HCT116 (cell line): ENCODE data around the gene CTNND2. TPM values are rescaled to one million over a fixed set of nuclear protein-coding genes. Genes with fewer than 3 reads are reported as not detected.

Experiments used
- ATAC-seq: fragments of 200-7000 bp; cut with Tn5 transposase; 2 replicates; pipeline ENCODE4 v1.9.1; 2020; ENCODE audit warnings: mild to moderate bottlenecking, moderate library complexity
- BruUV-seq: library from RNA; stranded (reverse); fragments of 400-500 nt; replicated peaks from 2 replicates; lab custom pipeline; 2021; lab: Mats Ljungman, UMichigan
- CTCF ChIA-PET: fragments of 300-600 bp; sonication (Branson Sonifier 250); formaldehyde crosslinking; loops from one replicate; lab custom pipeline; 2021; ENCODE audit warnings: antibody characterized with exemption; lab: Charles Lee
- POLR2A ChIA-PET: fragments of 300-600, 350-600 bp; sonication (Branson Sonifier 250); formaldehyde crosslinking; loops from one replicate; lab custom pipeline; 2021; ENCODE audit warnings: antibody characterized with exemption; lab: Charles Lee
- RAD21 ChIA-PET, 2 experiments: fragments of 300-600 bp; sonication (Branson Sonifier 250); formaldehyde crosslinking; loops; one replicate each; lab custom pipeline; 2023; ENCODE audit warnings: low total read pairs in 2 of 2; ENCODE audit not compliant: uncharacterized antibody in 2 of 2, unreplicated experiment in 2 of 2, low non-redundant PET in 1 of 2; lab: Charles Lee
- DNase-seq: peaks from one replicate; pipeline ENCODE4 v3.0.0-alpha.2; 2010; ENCODE audit warnings: low read depth, low spot score
- H2AFZ ChIP-seq: fragments of 200-600 bp; shearing (Covaris generic), sonication (generic); 2 replicates; pipeline ENCODE4 v1.6.1; 2017; ENCODE audit warnings: low read depth, mixed run types, mixed read lengths, antibody characterized with exemption, low read length; ENCODE audit not compliant: poor library complexity, severe bottlenecking
- H3K27ac ChIP-seq: 2 replicates; pipeline ENCODE4 v1.5.1; 2012; ENCODE audit warnings: low read depth, low read length
- H3K27me3 ChIP-seq: fragments of 200-600 bp; sonication (generic); 2 replicates; pipeline ENCODE4 v1.6.1; 2016; ENCODE audit warnings: mixed run types, low read length, mixed read lengths; ENCODE audit not compliant: insufficient read depth
- H3K36me3 ChIP-seq, 2 experiments: fragments of 200-500 bp in 1 of 2; fragments of 200-600 bp in 1 of 2; sonication (Bioruptor generic) in 1 of 2; sonication (generic) in 1 of 2; 2 replicates each; pipeline versions ENCODE4 v1.5.1 to v1.6.1; 2014 to 2016; ENCODE audit warnings: low read length in 2 of 2, inconsistent platforms in 1 of 2, mixed read lengths in 1 of 2, mixed run types in 1 of 2; ENCODE audit not compliant: insufficient read depth in 2 of 2, control insufficient read depth in 1 of 2
- H3K4me1 ChIP-seq, 2 experiments: fragments of 200-600 bp in 1 of 2; sonication (generic) in 1 of 2; 2 replicates each; pipeline versions ENCODE4 v1.5.1 to v1.6.1; 2012 to 2017; ENCODE audit warnings: low read length in 2 of 2, inconsistent platforms in 1 of 2, mild to moderate bottlenecking in 1 of 2, mixed read lengths in 1 of 2, mixed run types in 1 of 2, moderate library complexity in 1 of 2; ENCODE audit not compliant: insufficient read depth in 2 of 2, control insufficient read depth in 1 of 2
- H3K4me2 ChIP-seq: fragments of 200-600 bp; sonication (generic); 2 replicates; pipeline ENCODE4 v1.6.1; 2017; ENCODE audit warnings: mixed run types, low read length, mixed read lengths
- H3K4me3 ChIP-seq, 2 experiments: fragments of 200-600 bp in 1 of 2; sonication (generic) in 1 of 2; replicated peaks in 1 of 2; 2 replicates each; pipeline ENCODE4 v1.5.1; 2011 to 2016; ENCODE audit warnings: low read length in 2 of 2, control low read depth in 1 of 2, low read depth in 1 of 2, mild to moderate bottlenecking in 1 of 2, mixed read lengths in 1 of 2, mixed run types in 1 of 2
- H3K79me2 ChIP-seq: fragments of 200-600 bp; sonication (generic); 2 replicates; pipeline ENCODE4 v1.6.1; 2017; ENCODE audit warnings: mild to moderate bottlenecking, mixed run types, low read length, moderate library complexity, mixed read lengths; ENCODE audit not compliant: insufficient read depth
- H3K9ac ChIP-seq: fragments of 200-600 bp; sonication (generic); 2 replicates; pipeline ENCODE4 v1.6.1; 2016; ENCODE audit warnings: low read length, mixed read lengths
- H3K9me2 ChIP-seq: fragments of 200-600 bp; sonication (generic), shearing (Covaris generic); 2 replicates; pipeline ENCODE4 v1.6.1; 2017; ENCODE audit warnings: mixed run types, mild to moderate bottlenecking, moderate library complexity; ENCODE audit not compliant: insufficient read depth
- H3K9me3 ChIP-seq, 2 experiments: fragments of 200-500 bp in 1 of 2; fragments of 200-600 bp in 1 of 2; sonication (Bioruptor generic) in 1 of 2; sonication (generic) in 1 of 2; 2 replicates each; pipeline ENCODE4 v1.6.1; 2014 to 2017; ENCODE audit warnings: low read length in 2 of 2, mixed read lengths in 2 of 2, inconsistent platforms in 1 of 2, low read depth in 1 of 2, mild to moderate bottlenecking in 1 of 2, mixed run types in 1 of 2, moderate library complexity in 1 of 2; ENCODE audit not compliant: control insufficient read depth in 1 of 2, insufficient read depth in 1 of 2
- H4K20me1 ChIP-seq: fragments of 200-600 bp; sonication (generic), shearing (Covaris generic); 2 replicates; pipeline ENCODE4 v1.6.1; 2017; ENCODE audit warnings: mixed run types, mild to moderate bottlenecking, moderate library complexity; ENCODE audit not compliant: insufficient read depth
- CBX3 ChIP-seq: IDR thresholded peaks from 2 replicates; pipeline ENCODE4 v1.6.1; 2012; ENCODE audit warnings: low read depth
- CEBPB ChIP-seq: IDR thresholded peaks from 2 replicates; pipeline ENCODE4 v1.6.1; 2012; ENCODE audit warnings: low read depth
- ELF1 ChIP-seq: IDR thresholded peaks from 2 replicates; pipeline ENCODE4 v1.6.1; 2012; ENCODE audit warnings: low read depth, borderline replicate concordance
- EZH2 ChIP-seq: fragments of 200-600 bp; sonication (generic); IDR thresholded peaks from 2 replicates; pipeline ENCODE4 v1.6.1; 2017; ENCODE audit warnings: antibody characterized with exemption, mixed run types
- EZH2phosphoT487 ChIP-seq: fragments of 200-600 bp; IDR thresholded peaks from 2 replicates; pipeline ENCODE4 v1.6.1; 2018; ENCODE audit warnings: antibody characterized with exemption, borderline replicate concordance
- FOSL1 ChIP-seq: IDR thresholded peaks from 2 replicates; pipeline ENCODE4 v1.6.1; 2012; ENCODE audit warnings: low read depth
- POLR2A ChIP-seq: IDR thresholded peaks from 2 replicates; pipeline ENCODE4 v1.7.0; 2011; ENCODE audit warnings: borderline replicate concordance; ENCODE audit not compliant: insufficient read depth, insufficient read length; ENCODE audit errors: extremely low read depth
- POLR2AphosphoS5 ChIP-seq: IDR thresholded peaks from 2 replicates; pipeline ENCODE4 v1.6.1; 2011; ENCODE audit warnings: mild to moderate bottlenecking, low read depth, low read length, moderate library complexity
- RAD21 ChIP-seq: IDR thresholded peaks from 2 replicates; pipeline ENCODE4 v1.6.1; 2012; ENCODE audit warnings: low read depth, mild to moderate bottlenecking
- SIN3A ChIP-seq: IDR thresholded peaks from 2 replicates; pipeline ENCODE4 v1.6.1; 2012; ENCODE audit warnings: low read depth
- SP1 ChIP-seq: IDR thresholded peaks from 2 replicates; pipeline ENCODE4 v1.6.1; 2012; ENCODE audit warnings: low read depth
- SRF ChIP-seq: IDR thresholded peaks from 2 replicates; pipeline ENCODE4 v1.6.1; 2012; ENCODE audit warnings: low read depth
- TCF7L2 ChIP-seq: IDR thresholded peaks from 2 replicates; pipeline ENCODE4 v1.7.0; 2011; ENCODE audit warnings: borderline replicate concordance, inconsistent platforms; ENCODE audit not compliant: insufficient read depth, insufficient read length; ENCODE audit errors: extremely low read depth
- YY1 ChIP-seq: IDR thresholded peaks from 2 replicates; pipeline ENCODE4 v1.6.1; 2011; ENCODE audit warnings: low read length, low read depth, moderate library complexity, mild to moderate bottlenecking; ENCODE audit not compliant: insufficient replicate concordance; ENCODE audit errors: extremely low read depth
- ZFX ChIP-seq: fragments of 450-650 bp; IDR thresholded peaks from 2 replicates; pipeline ENCODE4 v1.6.1; 2017
- ZNF274 ChIP-seq: fragments of 200-500 bp; sonication (Bioruptor generic); IDR thresholded peaks from 2 replicates; pipeline ENCODE4 v1.6.1; 2014; ENCODE audit warnings: mild to moderate bottlenecking, low read depth, low read length, inconsistent platforms
- intact Hi-C: fragments of 100-400 bp; cut with micrococcal nuclease; formaldehyde crosslinking; loops from 2 replicates; pipeline ENCODE4 v1.10.0; 2022
- total RNA-seq: library from RNA; stranded (reverse); gene quantifications from one replicate; pipeline ENCODE4 v1.2.1, GENCODE V29; 2021; ENCODE audit not compliant: unreplicated experiment
- TF ChIP-seq, protein P1 (sequence below): IDR thresholded peaks from 2 replicates; pipeline ENCODE4 v1.6.1; 2012
- TF ChIP-seq, protein P2 (sequence below), 3 experiments: fragments of 200-600 bp in 1 of 3; sonication (generic) in 1 of 3; IDR thresholded peaks in 2 of 3; conservative IDR thresholded peaks in 1 of 3; 2 replicates each; pipeline ENCODE4 v1.5.1; 2012 to 2017; ENCODE audit warnings: low read depth in 2 of 3, low read length in 2 of 3, antibody characterized with exemption in 1 of 3, borderline replicate concordance in 1 of 3, control low read depth in 1 of 3, mild to moderate bottlenecking in 1 of 3, mixed read lengths in 1 of 3, mixed run types in 1 of 3, moderate library complexity in 1 of 3; ENCODE audit not compliant: insufficient read depth in 1 of 3
- TF ChIP-seq, protein P3 (sequence below): IDR thresholded peaks from 2 replicates; pipeline ENCODE4 v1.6.1; 2012; ENCODE audit warnings: low read depth
- TF ChIP-seq, protein P4 (sequence below): IDR thresholded peaks from 2 replicates; pipeline ENCODE4 v1.6.1; 2011; ENCODE audit warnings: mild to moderate bottlenecking, low read length, moderate library complexity; ENCODE audit not compliant: insufficient replicate concordance; ENCODE audit errors: extremely low read depth

Gene CTNND2
- total RNA-seq, 1 experiment from 2014 or later, result not detected

DNA sequence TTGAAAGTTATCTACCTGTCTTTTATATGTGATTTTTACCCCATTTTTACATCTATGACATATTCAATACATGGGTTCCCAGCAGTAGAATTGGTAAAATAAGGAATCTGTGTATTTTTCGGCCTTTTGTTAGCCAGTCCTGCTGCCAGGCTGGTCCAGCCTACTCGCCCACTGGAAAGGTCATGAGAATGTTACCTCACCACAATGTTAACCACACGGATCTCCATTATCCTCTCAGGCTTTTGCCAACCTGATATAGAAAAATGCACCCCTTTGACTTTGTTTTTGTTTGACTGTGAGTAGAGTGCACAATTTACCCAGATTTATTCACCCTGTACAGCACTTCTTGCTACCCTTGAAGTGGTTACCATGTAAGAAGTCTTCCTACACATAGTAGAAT is 167.2 kb downstream of the CTNND2 start:
- intact Hi-C loops, result no loop called here
- CTCF ChIA-PET, result no interaction called here
- Histone ChIP-seq H3K9ac (no peak overlapping the region), H3K9me3 (peaks cover 10 to 25% of the 10 kb centered on the region in 2 experiments; a peak in 2 of 4 replicates), H2AFZ (no peak overlapping the region), H3K27me3 (no peaks in the 10 kb centered on the region), H3K4me3 (no peak overlapping the region)
- POLR2A ChIA-PET, result no interaction called here
- TF ChIP-seq CEBPB (no peak), POLR2A (no peak), EZH2phosphoT487 (no peak), TCF7L2 (no peak), SRF (no peak), ZFX (no peak), ELF1 (no peak), POLR2AphosphoS5 (no peak), SIN3A (no peak), SP1 (no peak), FOSL1 (no peak), ZNF274 (no peak), CBX3 (no peak), EZH2 (no peak), YY1 (no peak), RAD21 (no peak)
- TF ChIP-seq, protein P1, sequence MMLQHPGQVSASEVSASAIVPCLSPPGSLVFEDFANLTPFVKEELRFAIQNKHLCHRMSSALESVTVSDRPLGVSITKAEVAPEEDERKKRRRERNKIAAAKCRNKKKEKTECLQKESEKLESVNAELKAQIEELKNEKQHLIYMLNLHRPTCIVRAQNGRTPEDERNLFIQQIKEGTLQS, result no peak
- TF ChIP-seq, protein P2, sequence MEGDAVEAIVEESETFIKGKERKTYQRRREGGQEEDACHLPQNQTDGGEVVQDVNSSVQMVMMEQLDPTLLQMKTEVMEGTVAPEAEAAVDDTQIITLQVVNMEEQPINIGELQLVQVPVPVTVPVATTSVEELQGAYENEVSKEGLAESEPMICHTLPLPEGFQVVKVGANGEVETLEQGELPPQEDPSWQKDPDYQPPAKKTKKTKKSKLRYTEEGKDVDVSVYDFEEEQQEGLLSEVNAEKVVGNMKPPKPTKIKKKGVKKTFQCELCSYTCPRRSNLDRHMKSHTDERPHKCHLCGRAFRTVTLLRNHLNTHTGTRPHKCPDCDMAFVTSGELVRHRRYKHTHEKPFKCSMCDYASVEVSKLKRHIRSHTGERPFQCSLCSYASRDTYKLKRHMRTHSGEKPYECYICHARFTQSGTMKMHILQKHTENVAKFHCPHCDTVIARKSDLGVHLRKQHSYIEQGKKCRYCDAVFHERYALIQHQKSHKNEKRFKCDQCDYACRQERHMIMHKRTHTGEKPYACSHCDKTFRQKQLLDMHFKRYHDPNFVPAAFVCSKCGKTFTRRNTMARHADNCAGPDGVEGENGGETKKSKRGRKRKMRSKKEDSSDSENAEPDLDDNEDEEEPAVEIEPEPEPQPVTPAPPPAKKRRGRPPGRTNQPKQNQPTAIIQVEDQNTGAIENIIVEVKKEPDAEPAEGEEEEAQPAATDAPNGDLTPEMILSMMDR (IDR thresholded peaks at IDR 0.05 in 2 of 3, conservative IDR thresholded peaks at IDR 0.05 in 1 of 3; ENCODE audit: borderline replicate concordance in 1 of 3, insufficient read depth in 1 of 3, low read depth in 2 of 3, low read length in 2 of 3), result no peak
- TF ChIP-seq, protein P3, sequence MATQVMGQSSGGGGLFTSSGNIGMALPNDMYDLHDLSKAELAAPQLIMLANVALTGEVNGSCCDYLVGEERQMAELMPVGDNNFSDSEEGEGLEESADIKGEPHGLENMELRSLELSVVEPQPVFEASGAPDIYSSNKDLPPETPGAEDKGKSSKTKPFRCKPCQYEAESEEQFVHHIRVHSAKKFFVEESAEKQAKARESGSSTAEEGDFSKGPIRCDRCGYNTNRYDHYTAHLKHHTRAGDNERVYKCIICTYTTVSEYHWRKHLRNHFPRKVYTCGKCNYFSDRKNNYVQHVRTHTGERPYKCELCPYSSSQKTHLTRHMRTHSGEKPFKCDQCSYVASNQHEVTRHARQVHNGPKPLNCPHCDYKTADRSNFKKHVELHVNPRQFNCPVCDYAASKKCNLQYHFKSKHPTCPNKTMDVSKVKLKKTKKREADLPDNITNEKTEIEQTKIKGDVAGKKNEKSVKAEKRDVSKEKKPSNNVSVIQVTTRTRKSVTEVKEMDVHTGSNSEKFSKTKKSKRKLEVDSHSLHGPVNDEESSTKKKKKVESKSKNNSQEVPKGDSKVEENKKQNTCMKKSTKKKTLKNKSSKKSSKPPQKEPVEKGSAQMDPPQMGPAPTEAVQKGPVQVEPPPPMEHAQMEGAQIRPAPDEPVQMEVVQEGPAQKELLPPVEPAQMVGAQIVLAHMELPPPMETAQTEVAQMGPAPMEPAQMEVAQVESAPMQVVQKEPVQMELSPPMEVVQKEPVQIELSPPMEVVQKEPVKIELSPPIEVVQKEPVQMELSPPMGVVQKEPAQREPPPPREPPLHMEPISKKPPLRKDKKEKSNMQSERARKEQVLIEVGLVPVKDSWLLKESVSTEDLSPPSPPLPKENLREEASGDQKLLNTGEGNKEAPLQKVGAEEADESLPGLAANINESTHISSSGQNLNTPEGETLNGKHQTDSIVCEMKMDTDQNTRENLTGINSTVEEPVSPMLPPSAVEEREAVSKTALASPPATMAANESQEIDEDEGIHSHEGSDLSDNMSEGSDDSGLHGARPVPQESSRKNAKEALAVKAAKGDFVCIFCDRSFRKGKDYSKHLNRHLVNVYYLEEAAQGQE, result no peak
- TF ChIP-seq, protein P4, sequence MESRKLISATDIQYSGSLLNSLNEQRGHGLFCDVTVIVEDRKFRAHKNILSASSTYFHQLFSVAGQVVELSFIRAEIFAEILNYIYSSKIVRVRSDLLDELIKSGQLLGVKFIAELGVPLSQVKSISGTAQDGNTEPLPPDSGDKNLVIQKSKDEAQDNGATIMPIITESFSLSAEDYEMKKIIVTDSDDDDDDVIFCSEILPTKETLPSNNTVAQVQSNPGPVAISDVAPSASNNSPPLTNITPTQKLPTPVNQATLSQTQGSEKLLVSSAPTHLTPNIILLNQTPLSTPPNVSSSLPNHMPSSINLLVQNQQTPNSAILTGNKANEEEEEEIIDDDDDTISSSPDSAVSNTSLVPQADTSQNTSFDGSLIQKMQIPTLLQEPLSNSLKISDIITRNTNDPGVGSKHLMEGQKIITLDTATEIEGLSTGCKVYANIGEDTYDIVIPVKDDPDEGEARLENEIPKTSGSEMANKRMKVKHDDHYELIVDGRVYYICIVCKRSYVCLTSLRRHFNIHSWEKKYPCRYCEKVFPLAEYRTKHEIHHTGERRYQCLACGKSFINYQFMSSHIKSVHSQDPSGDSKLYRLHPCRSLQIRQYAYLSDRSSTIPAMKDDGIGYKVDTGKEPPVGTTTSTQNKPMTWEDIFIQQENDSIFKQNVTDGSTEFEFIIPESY, result no peak
- TF ChIP-seq, all 23 proteins: peak for 0
- H3K9me2 ChIP-seq, result no peaks in the 10 kb centered on the region
- no peak overlapping the region for H3K27ac ChIP-seq
- H4K20me1 ChIP-seq, result no peaks in the 10 kb centered on the region
- H3K4me1 ChIP-seq, result no peaks in the 10 kb centered on the region
- ATAC-seq, result no peak
- H3K36me3 ChIP-seq, result no peaks in the 10 kb centered on the region
- no peak overlapping the region for H3K4me2 ChIP-seq
- DNase-seq, result no peak
- no TSS peak for BruUV-seq
- H3K79me2 ChIP-seq, result no peaks in the 10 kb centered on the region
- RAD21 ChIA-PET, result no interaction called here
